ENCODE data around the gene FBXW4.

The FBXW4 gene

DNA sequence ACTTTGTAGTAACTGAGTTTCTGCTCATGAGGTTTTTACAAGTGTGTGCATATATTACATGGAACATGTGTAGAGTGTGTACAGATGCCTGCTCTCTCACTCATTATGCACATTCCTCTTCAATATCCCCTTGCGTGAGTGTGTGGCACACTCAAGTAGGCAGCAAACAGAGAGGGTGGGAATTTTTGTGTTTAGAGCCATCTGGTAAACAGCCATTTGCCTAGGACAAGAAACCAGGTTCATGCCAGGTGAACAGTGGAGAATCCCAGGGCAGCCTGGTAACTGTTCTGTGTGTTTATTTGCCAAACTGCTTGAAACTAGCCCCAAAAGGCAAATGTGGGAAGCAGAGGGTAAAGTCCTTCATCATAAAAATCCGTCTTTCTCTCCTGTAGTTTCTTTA, 19.9 kb downstream of the FBXW4 start:
- no peak overlapping the region for H3K4me3 ChIP-seq (ENCODE audit: low read depth, low read length)
- TF ChIP-seq, protein P1, sequence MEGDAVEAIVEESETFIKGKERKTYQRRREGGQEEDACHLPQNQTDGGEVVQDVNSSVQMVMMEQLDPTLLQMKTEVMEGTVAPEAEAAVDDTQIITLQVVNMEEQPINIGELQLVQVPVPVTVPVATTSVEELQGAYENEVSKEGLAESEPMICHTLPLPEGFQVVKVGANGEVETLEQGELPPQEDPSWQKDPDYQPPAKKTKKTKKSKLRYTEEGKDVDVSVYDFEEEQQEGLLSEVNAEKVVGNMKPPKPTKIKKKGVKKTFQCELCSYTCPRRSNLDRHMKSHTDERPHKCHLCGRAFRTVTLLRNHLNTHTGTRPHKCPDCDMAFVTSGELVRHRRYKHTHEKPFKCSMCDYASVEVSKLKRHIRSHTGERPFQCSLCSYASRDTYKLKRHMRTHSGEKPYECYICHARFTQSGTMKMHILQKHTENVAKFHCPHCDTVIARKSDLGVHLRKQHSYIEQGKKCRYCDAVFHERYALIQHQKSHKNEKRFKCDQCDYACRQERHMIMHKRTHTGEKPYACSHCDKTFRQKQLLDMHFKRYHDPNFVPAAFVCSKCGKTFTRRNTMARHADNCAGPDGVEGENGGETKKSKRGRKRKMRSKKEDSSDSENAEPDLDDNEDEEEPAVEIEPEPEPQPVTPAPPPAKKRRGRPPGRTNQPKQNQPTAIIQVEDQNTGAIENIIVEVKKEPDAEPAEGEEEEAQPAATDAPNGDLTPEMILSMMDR (IDR thresholded peaks at IDR 0.05; ENCODE audit: low read depth, low read length): no peak

DNA sequence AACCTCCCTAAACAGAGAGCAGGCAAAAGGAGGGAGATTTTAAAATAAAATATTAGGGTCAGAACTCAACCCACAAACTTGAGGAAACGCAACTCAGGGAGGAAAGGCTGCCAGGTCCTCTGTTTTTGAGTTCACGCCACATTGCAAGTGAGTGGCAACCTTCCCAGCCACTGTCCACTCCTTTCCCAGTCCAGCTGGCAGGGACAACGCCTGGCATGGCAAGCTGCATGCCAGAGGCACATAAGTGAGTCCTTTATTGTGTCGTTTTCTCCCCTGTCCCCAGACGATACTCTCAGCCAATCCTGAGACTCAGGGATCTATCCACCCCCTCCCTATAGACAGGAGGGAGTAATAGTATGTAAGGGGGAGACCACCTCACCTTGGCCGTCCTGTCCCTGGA, 22.4 kb downstream of the FBXW4 start:
- TF ChIP-seq, protein P1 (IDR thresholded peaks at IDR 0.05; ENCODE audit: low read depth, low read length): no peak
- no peak overlapping the region for H3K4me3 ChIP-seq (ENCODE audit: low read depth, low read length)

DNA sequence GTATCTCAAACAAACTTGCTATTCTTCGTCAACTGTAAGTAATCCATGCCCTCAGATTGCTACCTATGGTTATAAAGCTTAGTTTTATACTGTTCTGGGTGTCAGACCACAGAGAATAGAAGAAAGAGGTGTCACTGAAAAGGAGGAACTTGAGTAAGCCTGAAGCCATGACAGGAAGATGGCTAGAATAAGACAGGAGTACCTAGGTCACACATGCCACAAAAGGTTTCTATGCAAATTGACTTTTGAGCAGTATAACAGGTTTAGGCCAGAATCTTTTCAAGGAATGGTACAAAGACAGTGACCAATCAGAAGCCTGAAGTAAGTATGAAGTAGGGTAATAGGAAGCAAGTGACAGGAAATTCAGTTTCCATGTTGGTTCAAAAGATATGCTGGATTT, 23.5 kb downstream of the FBXW4 start:
- TF ChIP-seq, protein P1 (IDR thresholded peaks at IDR 0.05; ENCODE audit: low read depth, low read length): no peak
- no peak overlapping the region for H3K4me3 ChIP-seq (ENCODE audit: low read depth, low read length)

DNA sequence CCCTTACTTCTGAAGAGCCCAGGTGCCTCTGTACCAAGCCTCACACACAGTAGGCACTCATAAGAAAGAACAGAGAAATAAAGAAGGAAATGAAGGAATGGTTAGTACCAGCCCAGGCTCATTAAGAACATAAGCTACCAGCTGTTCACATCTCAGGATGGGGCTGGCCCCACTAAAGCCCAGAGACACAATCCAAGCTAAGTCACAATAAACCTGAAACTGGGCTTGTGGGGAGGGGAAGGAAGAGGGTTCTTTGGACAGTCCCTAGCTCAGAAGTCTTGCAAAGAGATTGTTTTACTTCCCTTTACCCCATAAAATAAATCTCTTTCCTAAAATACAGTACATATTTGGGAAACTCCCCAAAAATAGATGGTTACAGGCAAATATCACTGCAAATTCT, 24.3 kb downstream of the FBXW4 start:
- H3K4me3 ChIP-seq (ENCODE audit: low read depth, low read length): no peak overlapping the region
- TF ChIP-seq, protein P1 (IDR thresholded peaks at IDR 0.05; ENCODE audit: low read depth, low read length): no peak

DNA sequence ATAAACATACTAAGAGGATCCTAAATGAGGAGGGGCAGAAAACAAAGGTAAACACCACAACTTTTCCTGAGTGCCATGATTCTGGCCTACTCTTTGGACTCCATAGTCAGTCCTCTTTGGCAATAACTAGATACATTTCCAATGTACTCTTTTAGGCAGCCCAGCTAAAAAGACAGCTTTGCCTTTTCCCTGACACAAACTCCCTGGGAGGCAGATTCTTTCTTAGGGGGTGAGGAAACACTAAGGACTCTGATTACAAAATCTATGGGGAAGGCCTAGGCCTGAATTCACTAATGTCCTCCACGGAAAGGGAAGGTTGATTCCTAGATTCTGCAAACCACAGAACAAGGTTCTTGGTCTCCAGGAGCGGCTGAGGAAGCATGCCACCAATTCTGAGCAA, 25.8 kb downstream of the FBXW4 start:
- TF ChIP-seq, protein P1 (IDR thresholded peaks at IDR 0.05; ENCODE audit: low read depth, low read length): no peak
- no peak overlapping the region for H3K4me3 ChIP-seq (ENCODE audit: low read depth, low read length)

DNA sequence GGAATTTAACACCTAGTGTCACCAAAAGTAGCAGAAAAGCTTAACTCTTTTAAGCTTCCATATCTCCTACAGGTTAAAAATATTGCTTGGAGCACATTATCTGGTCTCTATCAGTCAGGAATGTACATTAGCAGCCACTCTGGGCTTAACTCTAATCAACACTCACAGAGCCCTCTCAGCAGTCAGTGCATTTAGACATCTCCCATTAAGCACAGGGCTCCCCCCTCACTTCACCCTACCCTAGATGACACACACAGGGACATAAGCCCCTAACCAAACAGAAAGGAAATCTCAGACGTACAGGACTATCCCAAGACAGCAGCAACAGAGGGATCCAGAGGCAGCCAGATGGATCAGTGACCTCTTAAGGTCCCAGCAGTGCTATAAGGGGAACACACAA, 26.4 kb downstream of the FBXW4 start:
- no peak overlapping the region for H3K4me3 ChIP-seq (ENCODE audit: low read depth, low read length)
- TF ChIP-seq, protein P1 (IDR thresholded peaks at IDR 0.05; ENCODE audit: low read depth, low read length): no peak

DNA sequence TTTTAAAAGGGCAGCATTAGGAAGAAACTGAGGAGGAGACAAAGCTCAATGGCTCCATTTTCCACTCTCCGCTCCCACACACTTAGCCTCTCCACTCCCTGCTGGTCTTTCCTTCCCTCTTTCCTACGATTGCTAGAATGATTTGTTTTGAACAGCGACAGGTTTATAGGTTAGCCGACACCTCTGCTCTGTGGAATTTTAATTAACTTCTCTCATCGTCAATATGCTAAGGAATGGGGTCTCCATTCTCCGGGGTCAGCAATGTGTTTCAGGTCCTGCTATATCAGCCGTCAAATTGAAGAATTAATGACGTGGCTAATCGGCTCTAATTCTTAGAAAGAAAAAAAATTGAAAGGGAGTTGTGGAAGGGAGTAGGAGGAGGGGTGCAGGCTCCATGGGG, 28.9 kb downstream of the FBXW4 start:
- TF ChIP-seq, protein P1 (IDR thresholded peaks at IDR 0.05; ENCODE audit: low read depth, low read length): no peak
- no peak overlapping the region for H3K4me3 ChIP-seq (ENCODE audit: low read depth, low read length)
